Measurements from ENCODE around the gene ZFAND6.
"Not testable (repeated sequence)": the region's sequence is repeated elsewhere in the genome, so short reads cannot be mapped to it uniquely, and the experiment has no call there.

Gene ZFAND6

DNA sequence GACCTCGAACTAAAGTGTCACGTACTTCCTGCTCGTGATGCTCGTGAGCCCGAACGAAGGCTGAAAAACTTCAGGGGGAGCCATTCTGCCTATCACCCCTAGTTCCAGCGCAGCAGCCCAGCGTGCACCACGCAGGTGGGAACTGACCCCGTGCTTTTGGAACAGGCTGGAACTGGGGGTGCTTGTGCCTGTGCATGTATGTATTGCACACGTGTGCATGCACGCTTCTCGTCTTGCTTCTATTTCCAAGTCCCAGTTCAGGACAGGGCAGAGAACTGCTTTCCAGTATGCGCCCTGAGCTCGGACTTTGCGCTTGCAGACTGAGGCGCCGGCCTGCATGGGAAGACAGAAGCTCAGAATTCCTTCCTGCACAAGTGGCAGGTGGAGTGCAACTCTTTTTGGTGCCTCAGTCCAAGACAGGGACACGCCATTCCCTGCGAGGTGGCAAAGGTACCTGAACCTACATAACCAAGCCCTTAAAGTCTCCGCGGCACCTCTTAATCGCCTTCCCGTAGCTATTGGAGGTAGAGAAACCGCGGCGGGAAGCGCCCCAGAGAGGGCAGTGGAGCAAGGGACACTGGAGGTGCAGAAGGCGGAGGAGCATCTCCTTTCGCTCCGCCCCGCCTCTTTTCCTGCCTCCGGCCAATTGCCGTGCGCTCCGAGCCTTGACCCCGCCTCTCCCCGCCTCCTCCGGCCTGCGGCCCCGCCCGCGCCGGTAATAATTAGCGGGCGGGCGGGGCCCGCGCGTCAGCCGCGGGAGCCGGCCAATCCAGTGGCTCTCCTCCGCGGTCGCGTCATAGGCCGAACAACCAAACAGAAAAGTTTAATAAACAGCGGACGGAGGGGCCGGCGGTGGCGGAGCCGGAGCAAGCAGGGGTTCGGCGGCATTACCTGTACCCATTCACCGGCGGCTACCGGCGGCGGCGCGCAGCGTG, at the start of gene ZFAND6:
TSS of gene ZFAND6 (plus strand) at position 826 of the 935 bp plus-strand sequence. CDS start 60,669 bp downstream, outside the sequence.
- H3K4me3 ChIP-seq (ENCODE audit: low read depth, low read length), result peak within 1 kb of the TSS; percentile 77
- in situ Hi-C loops (cut with HindIII; ENCODE audit: low sequenced_read_pairs), result no loop called here

GRCh38 chr15:80010131-80010673, 49.3 kb upstream of the ZFAND6 start:
- DNase-seq (ENCODE audit: low read depth), result no peak
- in situ Hi-C loops (cut with HindIII; ENCODE audit: low sequenced_read_pairs), result no loop called here
- no peak overlapping the region for H3K4me3 ChIP-seq (ENCODE audit: low read depth, low read length)
- no peak for TF ChIP-seq CTCF (IDR thresholded peaks at IDR 0.05; ENCODE audit: low read depth, low read length, missing control alignments)

More for the DNA sequence above, at the start of gene ZFAND6:
- no peak for TF ChIP-seq CTCF (IDR thresholded peaks at IDR 0.05; ENCODE audit: low read depth, low read length, missing control alignments)
- peak; percentile 77 for DNase-seq (ENCODE audit: low read depth)

DNA sequence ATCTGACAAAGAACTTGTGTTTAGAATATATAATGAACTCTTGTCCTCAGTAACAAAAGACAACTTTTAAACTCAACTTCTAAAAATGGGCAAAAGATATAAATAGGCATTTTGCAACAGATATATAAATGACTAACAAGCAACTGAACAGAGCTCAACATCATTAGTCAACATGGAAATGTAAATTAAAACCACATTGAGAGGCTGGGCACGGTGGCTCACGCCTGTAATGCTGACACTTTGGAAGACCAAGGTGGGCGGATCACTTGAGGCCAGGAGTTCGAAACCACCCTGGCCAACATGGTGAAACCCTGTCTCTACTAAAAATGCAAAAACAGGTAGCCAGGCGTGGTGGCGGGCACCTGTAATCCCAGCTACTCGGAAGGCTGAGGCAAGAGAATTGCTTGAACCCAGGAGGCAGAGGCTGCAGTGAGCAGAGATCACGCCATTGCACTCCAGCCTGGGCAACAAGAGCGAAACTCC, 48.4 kb upstream of the ZFAND6 start:
- in situ Hi-C loops (cut with HindIII; ENCODE audit: low sequenced_read_pairs); H3K4me3 ChIP-seq (ENCODE audit: low read depth, low read length): not testable (repeated sequence)
- DNase-seq (ENCODE audit: low read depth), result peak; percentile 15

DNA sequence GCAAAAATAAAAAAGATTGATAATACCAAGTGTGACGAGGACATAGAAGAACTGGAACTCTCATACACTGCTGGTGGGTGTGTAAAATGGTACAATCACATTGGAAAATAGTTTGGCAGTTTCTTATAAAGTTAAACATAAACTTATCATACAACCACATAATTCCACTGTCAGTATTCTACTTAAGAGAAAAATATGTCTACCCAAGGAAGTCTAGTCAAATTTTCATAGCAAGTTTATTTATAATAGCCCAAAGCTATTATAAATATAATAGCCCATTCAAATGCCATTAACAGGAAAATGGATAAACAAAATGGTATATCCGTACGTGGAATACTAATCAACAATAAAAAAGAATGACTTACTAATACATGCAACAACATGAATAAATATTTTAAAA, 47.9 kb upstream of the ZFAND6 start:
- H3K4me3 ChIP-seq (ENCODE audit: low read depth, low read length), result no peak overlapping the region
- no peak for TF ChIP-seq CTCF (IDR thresholded peaks at IDR 0.05; ENCODE audit: low read depth, low read length, missing control alignments)
- no peak for DNase-seq (ENCODE audit: low read depth)
- in situ Hi-C loops (cut with HindIII; ENCODE audit: low sequenced_read_pairs), result no loop called here

DNA sequence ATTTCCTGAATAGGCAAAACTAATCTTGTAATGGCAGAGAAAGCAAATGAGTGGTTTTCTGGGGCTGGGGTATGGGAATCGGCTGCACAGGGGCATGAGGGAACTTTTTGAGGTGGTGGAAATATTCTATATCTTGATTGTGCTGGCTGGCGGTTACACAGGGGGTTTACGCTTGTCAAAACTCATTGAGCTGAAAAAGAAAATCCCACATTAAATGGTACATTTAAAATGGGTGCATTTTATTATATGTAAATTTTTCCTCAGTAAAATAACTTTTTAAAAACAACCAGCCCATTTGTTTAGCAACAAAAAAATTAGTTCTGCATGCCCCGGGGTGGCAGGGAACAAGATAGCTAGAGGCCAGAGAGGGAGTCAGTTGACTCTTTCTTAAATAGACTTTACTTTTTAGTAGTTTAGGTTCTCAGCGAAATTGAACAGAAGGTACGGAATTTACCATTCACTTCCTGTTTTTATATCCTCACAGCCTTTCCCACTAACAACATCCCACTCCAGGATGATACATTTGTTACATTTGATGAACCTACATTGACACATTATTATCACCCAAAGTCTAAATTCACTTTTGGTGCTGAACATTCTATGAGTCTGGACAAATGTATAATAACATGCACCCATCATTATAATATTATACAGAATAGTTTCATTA, 47.3 kb upstream of the ZFAND6 start:
- no peak for DNase-seq (ENCODE audit: low read depth)
- in situ Hi-C loops (cut with HindIII; ENCODE audit: low sequenced_read_pairs), result no loop called here
- H3K4me3 ChIP-seq (ENCODE audit: low read depth, low read length), result no peak overlapping the region
- no peak for TF ChIP-seq CTCF (IDR thresholded peaks at IDR 0.05; ENCODE audit: low read depth, low read length, missing control alignments)

GRCh38 chr15:80014186-80014585, 45.3 kb upstream of the ZFAND6 start:
- in situ Hi-C loops (cut with HindIII; ENCODE audit: low sequenced_read_pairs); H3K4me3 ChIP-seq (ENCODE audit: low read depth, low read length); DNase-seq (ENCODE audit: low read depth): not testable (repeated sequence)

GRCh38 chr15:80015156-80015555, 44.3 kb upstream of the ZFAND6 start:
- in situ Hi-C loops (cut with HindIII; ENCODE audit: low sequenced_read_pairs), result no loop called here
- H3K4me3 ChIP-seq (ENCODE audit: low read depth, low read length), result no peak overlapping the region
- no peak for TF ChIP-seq CTCF (IDR thresholded peaks at IDR 0.05; ENCODE audit: low read depth, low read length, missing control alignments)
- DNase-seq (ENCODE audit: low read depth), result no peak

DNA sequence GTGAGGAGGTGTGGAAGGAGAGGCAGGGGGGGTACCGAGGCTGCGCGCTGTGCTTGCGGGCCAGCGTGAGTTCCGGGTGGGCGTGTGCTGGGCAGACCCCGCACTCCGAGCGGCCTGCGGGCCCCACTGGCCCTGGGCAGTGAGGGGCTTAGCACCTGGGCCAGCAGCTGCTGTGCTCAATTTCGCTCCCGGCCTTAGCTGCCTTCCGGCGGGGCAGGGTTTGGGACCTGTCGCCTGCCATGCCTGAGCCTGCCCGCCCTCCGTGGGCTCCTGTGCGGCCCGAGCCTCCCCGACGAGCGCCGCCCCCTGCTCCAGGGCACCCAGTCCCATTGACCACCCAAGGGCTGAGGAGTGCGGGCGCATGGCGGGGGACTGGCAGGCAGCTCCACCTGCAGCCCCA, 43.0 kb upstream of the ZFAND6 start:
- DNase-seq (ENCODE audit: low read depth); H3K4me3 ChIP-seq (ENCODE audit: low read depth, low read length); in situ Hi-C loops (cut with HindIII; ENCODE audit: low sequenced_read_pairs): not testable (repeated sequence)

DNA sequence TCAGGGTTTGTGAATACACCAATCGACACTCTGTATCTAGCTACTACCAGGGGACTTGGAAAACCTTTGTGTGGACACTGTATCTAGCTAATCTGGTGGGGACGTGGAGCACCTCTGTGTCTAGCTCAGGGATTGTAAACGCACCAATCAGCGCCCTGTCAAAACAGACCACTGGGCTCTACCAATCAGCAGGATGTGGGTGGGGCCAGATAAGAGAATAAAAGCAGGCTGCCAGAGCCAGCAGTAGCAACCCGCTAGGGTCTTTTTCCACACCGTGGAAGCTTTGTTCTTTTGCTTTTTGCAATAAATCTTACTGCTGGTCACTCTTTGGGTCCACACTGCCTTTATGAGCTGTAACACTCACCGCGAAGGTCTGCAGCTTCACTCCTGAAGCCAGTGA, 42.3 kb upstream of the ZFAND6 start:
- DNase-seq (ENCODE audit: low read depth); in situ Hi-C loops (cut with HindIII; ENCODE audit: low sequenced_read_pairs); H3K4me3 ChIP-seq (ENCODE audit: low read depth, low read length): not testable (repeated sequence)

Measured in astrocyte of the cerebellum (primary cell).